Activated CD8-positive, alpha-beta T cell treated with anti-CD3 and anti-CD28 coated beads for 36 hours (primary cell): ENCODE data around the gene ZNF277. TPM values are rescaled to one million over a fixed set of nuclear protein-coding genes. Genes with fewer than 3 reads are reported as not detected.

Experiments
- ATAC-seq: fragments of 200-7000 bp; cut with Tn5 transposase; one replicate; pipeline ENCODE4 v1.10.0; 2021; ENCODE audit warnings: mild to moderate bottlenecking, moderate library complexity
- CTCF ChIA-PET: fragments of 350-600 bp; sonication (Branson Sonifier 250); formaldehyde crosslinking; loops from one replicate; lab custom pipeline; 2021; ENCODE audit warnings: antibody characterized with exemption; lab: Charles Lee
- POLR2A ChIA-PET: fragments of 350-600 bp; sonication (Branson Sonifier 250); formaldehyde crosslinking; loops from one replicate; lab custom pipeline; 2021; ENCODE audit warnings: antibody characterized with exemption; lab: Charles Lee
- DNase-seq: peaks from one replicate; pipeline ENCODE4 v3.0.0-alpha.2; 2020
- H3K27ac Mint-ChIP-seq: one replicate; pipeline ENCODE4 v1.8.0; 2021; ENCODE audit warnings: mild to moderate bottlenecking, mixed read lengths
- H3K27me3 Mint-ChIP-seq: one replicate; pipeline ENCODE4 v1.8.0; 2021; ENCODE audit warnings: mixed read lengths
- H3K36me3 Mint-ChIP-seq: one replicate; pipeline ENCODE4 v1.8.0; 2021; ENCODE audit warnings: low read depth, mixed read lengths
- H3K4me1 Mint-ChIP-seq: one replicate; pipeline ENCODE4 v1.8.0; 2021; ENCODE audit warnings: low read depth, mixed read lengths
- H3K4me3 Mint-ChIP-seq: one replicate; pipeline ENCODE4 v1.8.0; 2021; ENCODE audit warnings: mild to moderate bottlenecking, moderate library complexity, mixed read lengths
- H3K9me3 Mint-ChIP-seq: one replicate; pipeline ENCODE4 v1.8.0; 2021; ENCODE audit warnings: mixed read lengths
- CTCF ChIP-seq: fragments of 200-600 bp; IDR thresholded peaks from one replicate; pipeline ENCODE4 v1.8.0; 2022; ENCODE audit warnings: antibody characterized with exemption, mild to moderate bottlenecking
- intact Hi-C: fragments of 100-400 bp; cut with micrococcal nuclease; formaldehyde crosslinking; loops from one replicate; pipeline ENCODE4 v1.10.0; 2022
- total RNA-seq, 2 experiments: library from RNA; stranded (reverse); gene quantifications; one replicate each; pipeline ENCODE4 v1.2.3, GENCODE V29; 2021

The ZNF277 gene
- total RNA-seq, 2 experiments from 2014 or later: 21.5 to 25.8 TPM

- Mint-ChIP-seq H3K4me3 (no peak overlapping the region), H3K4me1 (peaks cover 34% of the 10 kb centered on the region), H3K9me3 (no peaks in the 10 kb centered on the region), H3K27me3 (no peaks in the 10 kb centered on the region), H3K36me3 (peaks cover 4% of the 10 kb centered on the region), H3K27ac (no peak overlapping the region)
- DNase-seq: no peak
- no peak for ATAC-seq
- ChIA-PET POLR2A (no interaction called here), CTCF (interaction anchor here (0.9 kb wide), 1 partner anchor 8 kb away, joined by 3 read pairs; no protein-coding TSS in a partner anchor)
- TF ChIP-seq CTCF: no peak
- intact Hi-C loops: no loop called here
Measured at GRCh38 chr7:112262855-112263487, 56.5 kb downstream of the ZNF277 start.

GRCh38 chr7:112263519-112263918 is 57.0 kb downstream of the ZNF277 start:
- POLR2A ChIA-PET: no interaction called here
- CTCF ChIA-PET: no interaction called here
- intact Hi-C loops: no loop called here
- Mint-ChIP-seq H3K36me3 (peaks cover 4% of the 10 kb centered on the region), H3K27ac (no peak overlapping the region), H3K27me3 (no peaks in the 10 kb centered on the region), H3K4me3 (no peak overlapping the region), H3K4me1 (peaks cover 34% of the 10 kb centered on the region), H3K9me3 (no peaks in the 10 kb centered on the region)
- ATAC-seq (no peak), DNase-seq (no peak)
- TF ChIP-seq CTCF: no peak

GRCh38 chr7:112266141-112266540 is 59.6 kb downstream of the ZNF277 start:
- intact Hi-C loops: no loop called here
- ATAC-seq (no peak), DNase-seq (no peak)
- Mint-ChIP-seq H3K27me3 (no peaks in the 10 kb centered on the region), H3K9me3 (no peaks in the 10 kb centered on the region), H3K4me3 (no peak overlapping the region), H3K4me1 (peaks cover 34% of the 10 kb centered on the region), H3K36me3 (peaks cover 4% of the 10 kb centered on the region), H3K27ac (no peak overlapping the region)
- ChIA-PET CTCF (interaction anchor here (1.3 kb wide), 1 partner anchor 10 kb away, joined by 4 read pairs; no protein-coding TSS in a partner anchor), POLR2A (no interaction called here)
- no peak for TF ChIP-seq CTCF

- no peak for ATAC-seq
Measured at GRCh38 chr7:112266595-112267270, 60.2 kb downstream of the ZNF277 start.

More at GRCh38 chr7:112266595-112267270, 60.2 kb downstream of the ZNF277 start:
- DNase-seq: no peak
- no peak overlapping the region for H3K27ac Mint-ChIP-seq
- CTCF ChIA-PET: interaction anchor here (1.3 kb wide), 1 partner anchor 11 kb away, joined by 4 read pairs; no protein-coding TSS in a partner anchor
- intact Hi-C loops: no loop called here
- H3K27me3 Mint-ChIP-seq: no peaks in the 10 kb centered on the region
- POLR2A ChIA-PET: no interaction called here
- peaks cover 32% of the 10 kb centered on the region for H3K4me1 Mint-ChIP-seq
- no peaks in the 10 kb centered on the region for H3K9me3 Mint-ChIP-seq
- no peak overlapping the region for H3K4me3 Mint-ChIP-seq
- TF ChIP-seq CTCF: no peak
- peaks cover 4% of the 10 kb centered on the region for H3K36me3 Mint-ChIP-seq
